ENCODE data around the gene SYT1. TPM values are rescaled to one million over a fixed set of nuclear protein-coding genes. Genes with fewer than 3 reads are reported as not detected.

SYT1 gene
- total and polyA plus RNA-seq, 2 donors (not counting 3 experiments of a cell fraction or from before 2014, with no cell fraction given) = 3.2 to 15.3 TPM

DNA sequence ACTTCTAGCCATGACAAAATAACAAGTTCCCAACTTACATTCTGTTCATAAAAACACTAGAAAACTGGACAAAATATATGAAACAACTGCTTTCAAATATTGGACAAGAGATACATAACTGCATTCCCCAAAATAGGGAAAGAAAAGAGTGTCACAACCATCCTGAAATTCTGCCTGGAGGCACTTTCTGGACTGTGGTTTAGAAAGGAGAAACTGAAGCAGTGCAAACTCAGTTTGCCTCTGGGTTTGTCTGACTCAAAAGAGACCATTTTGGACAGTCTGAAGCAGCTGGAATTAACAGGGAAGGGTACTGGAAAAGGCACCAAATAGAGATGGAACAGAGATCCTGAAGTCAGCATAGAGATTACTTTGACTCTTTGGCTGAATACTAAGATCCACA lies 11.3 kb upstream of the SYT1 start:
- no TSS peak for BruUV-seq (replicated peaks)
- H3K27ac ChIP-seq (ENCODE audit: insufficient read depth, low read depth, low read length) = no peak overlapping the region
- POLR2A ChIA-PET = no interaction called here

More for the DNA sequence above, 11.3 kb upstream of the SYT1 start:
- Histone ChIP-seq H4K20me1 (replicated peaks; ENCODE audit: control insufficient read depth, extremely low read depth, insufficient read depth, low read length) (no peaks in the 10 kb centered on the region), H3K9me1 (replicated peaks; ENCODE audit: control insufficient read depth, extremely low read depth, insufficient read depth, low read length) (no peaks in the 10 kb centered on the region), H3K79me2 (ENCODE audit: control insufficient read depth, insufficient read depth, low read length) (no peaks in the 10 kb centered on the region), H2AFZ (ENCODE audit: low read depth, low read length) (no peak overlapping the region), H3K9ac (replicated peaks; ENCODE audit: extremely low read depth, insufficient read depth, low read length) (no peak overlapping the region), H3K27me3 (ENCODE audit: control insufficient read depth in 2 of 2, insufficient read depth in 2 of 2, low read length in 2 of 2) (no peaks in the 10 kb centered on the region), H3K9me3 (replicated peaks; ENCODE audit: control insufficient read depth, insufficient read depth, low read length) (no peaks in the 10 kb centered on the region), H3K4me2 (ENCODE audit: insufficient read depth, low read length) (no peak overlapping the region), H3K4me3 (replicated peaks in 1 of 3; ENCODE audit: insufficient read depth in 1 of 3, low read depth in 1 of 3, low read length in 3 of 3) (no peak overlapping the region), H3K4me1 (ENCODE audit: control insufficient read depth, extremely low read depth, insufficient read depth, low read length) (no peaks in the 10 kb centered on the region), H3K36me3 (ENCODE audit: control insufficient read depth in 2 of 2, extremely low read depth in 1 of 2, insufficient read depth in 2 of 2, low read length in 2 of 2) (no peaks in the 10 kb centered on the region)
- FAIRE-seq = no peak
- TF ChIP-seq MYC (IDR thresholded peaks at IDR 0.05; ENCODE audit: low read depth, low read length) (no peak), POLR2A (IDR thresholded peaks at IDR 0.05; ENCODE audit: low read depth, low read length) (no peak), POLR2AphosphoS5 (IDR thresholded peaks at IDR 0.05; ENCODE audit: insufficient read depth, low read depth, low read length) (no peak), GATA2 (IDR thresholded peaks at IDR 0.05; ENCODE audit: insufficient read depth, insufficient read length, low read depth, low read length) (no peak), FOS (IDR thresholded peaks at IDR 0.05; ENCODE audit: borderline replicate concordance, insufficient read depth, low read length) (no peak), JUN (IDR thresholded peaks at IDR 0.05; ENCODE audit: borderline replicate concordance, insufficient read depth, insufficient read length, low read depth) (no peak), EZH2 (IDR thresholded peaks at IDR 0.05; ENCODE audit: borderline replicate concordance, low read depth, low read length, severe bottlenecking) (no peak)
- TF ChIP-seq, protein P1, sequence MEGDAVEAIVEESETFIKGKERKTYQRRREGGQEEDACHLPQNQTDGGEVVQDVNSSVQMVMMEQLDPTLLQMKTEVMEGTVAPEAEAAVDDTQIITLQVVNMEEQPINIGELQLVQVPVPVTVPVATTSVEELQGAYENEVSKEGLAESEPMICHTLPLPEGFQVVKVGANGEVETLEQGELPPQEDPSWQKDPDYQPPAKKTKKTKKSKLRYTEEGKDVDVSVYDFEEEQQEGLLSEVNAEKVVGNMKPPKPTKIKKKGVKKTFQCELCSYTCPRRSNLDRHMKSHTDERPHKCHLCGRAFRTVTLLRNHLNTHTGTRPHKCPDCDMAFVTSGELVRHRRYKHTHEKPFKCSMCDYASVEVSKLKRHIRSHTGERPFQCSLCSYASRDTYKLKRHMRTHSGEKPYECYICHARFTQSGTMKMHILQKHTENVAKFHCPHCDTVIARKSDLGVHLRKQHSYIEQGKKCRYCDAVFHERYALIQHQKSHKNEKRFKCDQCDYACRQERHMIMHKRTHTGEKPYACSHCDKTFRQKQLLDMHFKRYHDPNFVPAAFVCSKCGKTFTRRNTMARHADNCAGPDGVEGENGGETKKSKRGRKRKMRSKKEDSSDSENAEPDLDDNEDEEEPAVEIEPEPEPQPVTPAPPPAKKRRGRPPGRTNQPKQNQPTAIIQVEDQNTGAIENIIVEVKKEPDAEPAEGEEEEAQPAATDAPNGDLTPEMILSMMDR (IDR thresholded peaks at IDR 0.05; ENCODE audit: extremely low read depth in 1 of 2, insufficient read depth in 1 of 2, low read depth in 1 of 2, low read length in 2 of 2) = no peak
- TF ChIP-seq, protein P2, sequence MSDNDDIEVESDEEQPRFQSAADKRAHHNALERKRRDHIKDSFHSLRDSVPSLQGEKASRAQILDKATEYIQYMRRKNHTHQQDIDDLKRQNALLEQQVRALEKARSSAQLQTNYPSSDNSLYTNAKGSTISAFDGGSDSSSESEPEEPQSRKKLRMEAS (IDR thresholded peaks at IDR 0.05; ENCODE audit: insufficient read depth, insufficient read length) = no peak
- CTCF ChIA-PET = interaction anchor here (1.1 to 1.3 kb wide), 2 partner anchors 10 to 16 kb away, joined by 3 read pairs; no protein-coding TSS in a partner anchor
- dilution Hi-C loops (cut with MboI; ENCODE audit: extremely low pct_ligation_motif_present, low sequenced_read_pairs) (no loop called here), intact Hi-C loops (cut with micrococcal nuclease) (no loop called here)
- no peak for DNase-seq (ENCODE audit: low read depth, low spot score)

Data from endothelial cell of umbilical vein (primary cell).